ENCODE measurements around the gene TMEM167A.

- no peak for TF ChIP-seq CTCF (IDR thresholded peaks at IDR 0.05)
- no peak for TF ChIP-seq POLR2AphosphoS5 (IDR thresholded peaks at IDR 0.05)
- TF ChIP-seq POLR2A (IDR thresholded peaks at IDR 0.05), result no peak
Measured at GRCh38 chr5:83066548-83067110, 10.6 kb downstream of the TMEM167A start.
